Left lung (tissue), 10 donors: ENCODE measurements around the gene RAB31. TPM values are rescaled to one million over a fixed set of nuclear protein-coding genes. Genes with fewer than 3 reads are reported as not detected.

ENCODE experiments used
- ATAC-seq: fragments of 200-7000 bp; cut with Tn5 transposase; one replicate; pipeline ENCODE4 v1.9.1; 2020; ENCODE audit warnings: moderate library complexity
- DNase-seq, 4 donors: peaks; one replicate each; pipeline ENCODE4 v3.0.0-alpha.2; 2013 to 2020
- H3K27ac ChIP-seq, 2 donors: fragments of 200-600 bp; sonication (generic) in 1 of 2; one replicate each; pipeline versions ENCODE4 v1.5.0 to v1.8.0; 2020 to 2021
- H3K27me3 ChIP-seq, 2 donors: fragments of 200-600 bp; sonication (generic) in 1 of 2; one replicate each; pipeline versions ENCODE4 v1.5.0 to v1.8.0; 2020 to 2021
- H3K36me3 ChIP-seq, 2 donors: fragments of 200-600 bp; sonication (generic) in 1 of 2; one replicate each; pipeline versions ENCODE4 v1.5.0 to v1.8.0; 2020 to 2021
- H3K4me1 ChIP-seq, 2 donors: fragments of 200-600 bp; one replicate each; pipeline ENCODE4 v1.8.0; 2021
- H3K4me3 ChIP-seq, 2 donors: fragments of 200-600 bp; sonication (generic) in 1 of 2; one replicate each; pipeline versions ENCODE4 v1.5.0 to v1.8.0; 2020 to 2021; ENCODE audit warnings: mild to moderate bottlenecking in 1 of 2
- H3K9me3 ChIP-seq, 2 donors: fragments of 200-600 bp; sonication (generic) in 1 of 2; one replicate each; pipeline versions ENCODE4 v1.5.0 to v1.8.0; 2020 to 2021
- intact Hi-C, 2 donors: fragments of 100-400 bp; cut with DNase I; formaldehyde crosslinking; loops; one replicate each; pipeline versions ENCODE4 v1.11.2 to v1.14.2; 2022
- polyA plus RNA-seq, 6 donors: library from polyadenylated mRNA; unstranded; fragments of 120-200 nt; gene quantifications; one replicate each; pipeline ENCODE4 v1.2.1, GENCODE V29; 2013; ENCODE audit not compliant: insufficient read length in 6 of 6
- total RNA-seq, 2 donors: library from RNA; stranded (reverse); fragmentation: NEBNext Ultra II Directional; extraction: Animal tissue kit (Norgen Biotek cat#: 25700); gene quantifications; one replicate each; pipeline ENCODE4 v1.2.1, GENCODE V29; 2021
- TF ChIP-seq, protein P1 (sequence below), 2 donors: fragments of 200-600 bp; sonication (generic) in 1 of 2; IDR thresholded peaks; one replicate each; pipeline versions ENCODE4 v1.5.0 to v1.8.0; 2021; ENCODE audit warnings: antibody characterized with exemption in 2 of 2
- donor health status: DM: no; HTN: yes; CAD: no.
- donor health status: DM: no; HTN: no; CAD: no.

RAB31 gene
- total and polyA plus RNA-seq, 8 donors, result 30.3 to 135 (median 37.3) TPM

DNA sequence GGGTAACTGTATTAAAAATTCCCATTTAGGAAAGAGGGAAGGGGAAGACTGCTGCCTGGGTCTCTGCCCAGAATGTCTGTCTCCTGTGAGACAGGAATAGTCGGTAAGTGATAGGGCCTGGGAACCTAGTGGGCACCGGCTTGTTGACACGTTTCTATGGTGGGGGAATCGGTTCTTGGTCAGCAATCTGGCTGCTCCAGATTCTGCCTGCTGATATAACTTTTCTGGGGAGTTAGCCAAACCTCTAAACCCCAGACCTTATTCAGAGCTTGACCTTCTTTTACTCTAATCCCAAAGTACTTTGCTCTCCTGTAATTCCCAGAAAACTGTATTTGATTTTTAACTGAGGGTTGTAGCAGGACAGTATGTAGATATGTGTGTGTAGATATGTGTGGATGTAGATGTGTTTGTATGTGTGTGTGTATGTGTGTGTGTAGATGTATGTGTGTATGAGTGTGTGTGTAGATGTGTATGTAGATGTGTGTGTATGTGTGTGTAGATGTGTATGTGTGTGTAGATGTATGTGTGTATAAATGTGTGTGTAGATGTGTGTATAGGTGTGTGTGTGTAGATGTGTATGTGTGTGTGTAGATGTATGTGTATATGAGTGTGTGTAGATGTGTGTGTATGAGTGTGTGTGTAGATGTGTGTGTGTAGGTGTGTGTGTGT lies 115.8 kb downstream of the RAB31 start:
- Histone ChIP-seq H3K36me3 (no peaks in the 10 kb centered on the region), H3K27me3 (no peaks in the 10 kb centered on the region), H3K4me1 (peaks cover 35 to 62% of the 10 kb centered on the region in 2 donors), H3K4me3 (no peak overlapping the region), H3K27ac (peak overlapping the region; percentile 86 to 91), H3K9me3 (no peaks in the 10 kb centered on the region)
- intact Hi-C loops, result no loop called here
- ATAC-seq (no peak), DNase-seq (no peak)
- TF ChIP-seq, protein P1, sequence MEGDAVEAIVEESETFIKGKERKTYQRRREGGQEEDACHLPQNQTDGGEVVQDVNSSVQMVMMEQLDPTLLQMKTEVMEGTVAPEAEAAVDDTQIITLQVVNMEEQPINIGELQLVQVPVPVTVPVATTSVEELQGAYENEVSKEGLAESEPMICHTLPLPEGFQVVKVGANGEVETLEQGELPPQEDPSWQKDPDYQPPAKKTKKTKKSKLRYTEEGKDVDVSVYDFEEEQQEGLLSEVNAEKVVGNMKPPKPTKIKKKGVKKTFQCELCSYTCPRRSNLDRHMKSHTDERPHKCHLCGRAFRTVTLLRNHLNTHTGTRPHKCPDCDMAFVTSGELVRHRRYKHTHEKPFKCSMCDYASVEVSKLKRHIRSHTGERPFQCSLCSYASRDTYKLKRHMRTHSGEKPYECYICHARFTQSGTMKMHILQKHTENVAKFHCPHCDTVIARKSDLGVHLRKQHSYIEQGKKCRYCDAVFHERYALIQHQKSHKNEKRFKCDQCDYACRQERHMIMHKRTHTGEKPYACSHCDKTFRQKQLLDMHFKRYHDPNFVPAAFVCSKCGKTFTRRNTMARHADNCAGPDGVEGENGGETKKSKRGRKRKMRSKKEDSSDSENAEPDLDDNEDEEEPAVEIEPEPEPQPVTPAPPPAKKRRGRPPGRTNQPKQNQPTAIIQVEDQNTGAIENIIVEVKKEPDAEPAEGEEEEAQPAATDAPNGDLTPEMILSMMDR (IDR thresholded peaks at IDR 0.05), result no peak

DNA sequence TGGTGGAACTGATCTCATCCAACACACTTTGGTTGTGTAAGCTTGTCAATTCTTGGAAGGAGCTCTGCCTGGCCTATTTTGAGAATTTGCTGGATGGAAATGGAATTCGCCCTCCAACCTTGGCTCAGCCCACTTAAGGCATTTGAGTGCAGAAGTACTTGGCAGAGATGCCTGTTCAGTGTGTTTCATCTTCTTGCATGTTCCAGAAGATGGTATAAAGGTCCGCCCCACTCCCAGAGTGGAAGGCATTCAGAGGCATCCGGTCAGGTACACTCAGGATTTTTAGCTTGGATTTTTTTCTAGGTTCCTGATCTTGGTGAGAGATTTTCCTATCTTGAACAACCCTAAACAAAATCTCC lies 116.4 kb downstream of the RAB31 start:
- DNase-seq, result peak in 1 of 4 donors; percentile 32
- peak; percentile 72 for ATAC-seq
- TF ChIP-seq, protein P1 (IDR thresholded peaks at IDR 0.05), result no peak
- Histone ChIP-seq H3K4me3 (no peak overlapping the region), H3K27me3 (no peaks in the 10 kb centered on the region), H3K36me3 (no peaks in the 10 kb centered on the region), H3K4me1 (peaks cover 35 to 67% of the 10 kb centered on the region in 2 donors), H3K9me3 (no peaks in the 10 kb centered on the region), H3K27ac (peak overlapping the region; percentile 86 to 91)
- intact Hi-C loops, result no loop called here

DNA sequence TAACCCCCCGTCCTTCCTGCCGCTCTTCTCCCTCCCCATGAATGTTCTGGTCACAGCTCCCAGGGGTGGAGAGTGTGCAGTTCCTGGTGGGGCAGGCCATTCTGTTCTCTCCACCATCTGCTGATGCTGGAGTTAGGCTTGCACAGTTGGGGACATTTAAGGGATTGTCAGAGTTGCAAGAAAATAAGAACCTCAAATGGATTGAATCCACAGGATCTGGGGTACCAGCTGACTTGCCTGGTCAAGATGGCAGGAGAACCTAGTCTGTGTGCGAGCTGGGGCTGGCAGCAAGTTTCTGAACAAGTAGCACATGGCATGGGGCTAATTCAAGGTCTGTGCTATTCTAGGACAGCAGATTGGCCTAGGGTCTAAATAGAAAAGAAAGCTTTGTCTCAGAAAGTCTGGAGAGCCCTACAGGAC lies 116.9 kb downstream of the RAB31 start:
- no peaks in the 10 kb centered on the region for H3K27me3 ChIP-seq
- peak; percentile 1 for ATAC-seq
- intact Hi-C loops, result no loop called here
- TF ChIP-seq, protein P1 (IDR thresholded peaks at IDR 0.05), result no peak
- H3K9me3 ChIP-seq, result no peaks in the 10 kb centered on the region
- H3K27ac ChIP-seq, result peak overlapping the region; percentile 86 to 91
- H3K36me3 ChIP-seq, result no peaks in the 10 kb centered on the region
- DNase-seq, result no peak
- H3K4me1 ChIP-seq, result peaks cover 35 to 69% of the 10 kb centered on the region in 2 donors
- H3K4me3 ChIP-seq, result no peak overlapping the region

DNA sequence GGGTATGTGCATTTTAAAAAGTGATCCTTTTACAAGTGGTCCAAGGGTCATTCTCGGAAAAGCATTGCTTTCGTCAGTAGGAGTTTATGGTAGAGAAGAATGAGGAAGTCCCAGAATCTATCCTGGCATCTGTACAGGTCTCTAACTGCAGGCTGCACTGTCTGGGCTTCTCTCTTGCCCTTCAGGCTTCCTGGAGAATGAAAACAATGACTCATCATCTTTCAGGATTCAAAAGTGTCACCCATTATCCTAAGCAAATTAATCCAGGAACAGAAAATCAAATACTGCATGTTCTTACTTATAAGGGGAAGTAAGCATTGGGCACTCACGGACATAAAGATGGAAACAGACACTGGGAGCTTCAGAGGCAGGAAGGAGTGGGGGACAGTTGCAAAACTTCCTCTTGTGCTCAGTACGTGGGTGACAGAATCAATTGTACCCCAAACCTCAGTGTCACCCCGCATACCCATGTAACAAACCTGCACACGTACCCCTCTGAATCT lies 117.5 kb downstream of the RAB31 start:
- DNase-seq (no peak), ATAC-seq (peak; percentile 80)
- Histone ChIP-seq H3K36me3 (no peaks in the 10 kb centered on the region), H3K4me1 (peaks cover 35 to 68% of the 10 kb centered on the region in 2 donors), H3K27ac (peak overlapping the region; percentile 86 to 91), H3K4me3 (no peak overlapping the region), H3K9me3 (no peaks in the 10 kb centered on the region), H3K27me3 (no peaks in the 10 kb centered on the region)
- intact Hi-C loops, result no loop called here
- TF ChIP-seq, protein P1 (IDR thresholded peaks at IDR 0.05), result no peak

- H3K4me3 ChIP-seq, result no peak overlapping the region
- no peak for ATAC-seq
- H3K27ac ChIP-seq, result peak overlapping the region; percentile 69 to 91
- DNase-seq, result no peak
- TF ChIP-seq, protein P1 (IDR thresholded peaks at IDR 0.05), result no peak
- intact Hi-C loops, result no loop called here
- H3K4me1 ChIP-seq, result peaks cover 35 to 63% of the 10 kb centered on the region in 2 donors
- H3K27me3 ChIP-seq, result no peaks in the 10 kb centered on the region
- H3K9me3 ChIP-seq, result no peaks in the 10 kb centered on the region
- peaks cover 0 to under 1% of the 10 kb centered on the region in 2 donors for H3K36me3 ChIP-seq
Measured at GRCh38 chr18:9826685-9827084, 118.6 kb downstream of the RAB31 start.
